GM18868 (cell line): ENCODE measurements around the gene NTRK2.

ENCODE experiments used
- ATAC-seq: cut with Tn5 transposase; IDR thresholded peaks from one replicate; pipeline ENCODE4 v1.9.1; 2021; ENCODE audit warnings: mild to moderate bottlenecking, moderate library complexity; ENCODE audit not compliant: unreplicated experiment

Gene NTRK2

DNA sequence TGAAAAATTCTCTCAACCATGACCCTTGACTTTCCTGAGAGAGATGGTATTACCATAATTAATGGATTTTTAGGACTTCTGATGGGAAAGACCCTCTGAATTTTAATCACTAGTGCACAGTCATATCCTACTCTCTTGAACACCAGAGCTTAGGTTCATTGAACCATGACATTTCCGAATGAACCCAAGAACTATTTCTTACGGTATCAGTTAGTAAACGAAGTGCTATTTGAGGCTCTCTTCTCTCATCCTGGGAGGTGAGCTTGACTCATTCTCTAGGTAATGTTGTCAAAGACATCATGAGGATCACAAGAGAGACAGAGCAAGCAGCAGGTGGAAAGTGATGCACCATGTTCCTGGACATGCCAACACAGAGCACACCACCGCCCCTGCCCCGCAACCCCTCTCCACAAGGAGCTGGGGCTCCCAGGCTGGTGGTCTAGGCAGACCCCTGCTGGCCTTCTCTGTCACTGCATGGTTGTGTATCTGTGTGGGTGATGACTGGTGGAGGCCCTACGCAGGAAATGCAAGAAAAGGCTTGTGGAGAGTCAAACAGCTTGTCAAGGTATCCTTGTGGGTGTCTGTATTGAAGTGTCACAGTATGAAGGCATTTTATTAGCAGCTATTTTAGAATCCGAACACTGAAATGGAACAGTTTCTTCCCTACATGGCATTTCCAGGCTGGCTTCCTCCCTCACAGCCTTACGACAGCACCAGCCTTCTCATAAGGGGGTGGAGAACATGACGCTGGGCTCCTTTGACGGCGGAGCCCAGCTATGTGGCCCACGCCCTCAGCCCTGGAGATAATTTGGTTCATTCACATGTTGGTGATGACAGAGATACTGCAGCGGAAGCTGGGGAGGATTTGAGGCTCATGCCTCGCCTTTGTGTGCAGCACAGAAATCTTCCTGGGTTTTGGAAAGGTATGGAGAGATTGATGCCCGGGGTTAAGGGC, 297.6 kb downstream of the NTRK2 start:
- peak; percentile 63 for ATAC-seq

DNA sequence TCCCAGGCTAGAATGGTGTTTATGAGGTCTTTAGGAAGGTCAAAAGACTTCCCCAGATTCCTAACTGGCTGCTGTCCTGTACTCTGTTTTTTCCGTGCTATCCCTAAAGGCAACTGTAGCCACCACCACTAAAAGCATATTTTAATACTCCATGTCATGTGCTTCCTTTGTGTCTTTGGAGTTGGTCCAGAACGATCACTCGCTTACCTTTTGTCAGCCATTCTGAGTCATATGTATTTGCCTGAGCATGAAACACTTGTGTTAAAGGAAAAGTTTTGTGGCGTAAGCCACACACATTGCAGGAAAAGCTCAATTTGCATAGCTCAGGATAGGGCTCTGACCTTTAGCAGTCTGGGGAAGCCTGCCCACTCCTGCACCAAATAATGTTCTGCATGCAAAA, 299.6 kb downstream of the NTRK2 start:
- no peak for ATAC-seq

DNA sequence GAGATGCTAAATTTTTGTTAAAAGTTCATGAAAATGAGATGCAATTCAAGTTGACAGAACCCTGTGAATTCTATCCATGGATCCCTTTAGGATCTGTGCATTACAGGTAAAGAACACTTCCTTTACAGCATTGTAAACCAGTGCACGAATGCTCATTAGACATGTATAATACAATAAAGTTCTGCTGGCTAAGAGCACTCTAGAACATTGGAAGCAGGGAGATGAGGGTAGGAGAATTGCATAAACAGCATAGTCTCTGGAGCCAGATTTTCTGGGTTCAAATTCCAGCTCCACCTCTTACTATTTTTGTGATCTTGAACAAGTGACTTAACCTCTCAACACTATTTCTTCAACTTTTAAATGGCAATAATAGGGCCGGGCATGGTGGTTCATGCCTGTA, 300.2 kb downstream of the NTRK2 start:
- ATAC-seq: no peak

DNA sequence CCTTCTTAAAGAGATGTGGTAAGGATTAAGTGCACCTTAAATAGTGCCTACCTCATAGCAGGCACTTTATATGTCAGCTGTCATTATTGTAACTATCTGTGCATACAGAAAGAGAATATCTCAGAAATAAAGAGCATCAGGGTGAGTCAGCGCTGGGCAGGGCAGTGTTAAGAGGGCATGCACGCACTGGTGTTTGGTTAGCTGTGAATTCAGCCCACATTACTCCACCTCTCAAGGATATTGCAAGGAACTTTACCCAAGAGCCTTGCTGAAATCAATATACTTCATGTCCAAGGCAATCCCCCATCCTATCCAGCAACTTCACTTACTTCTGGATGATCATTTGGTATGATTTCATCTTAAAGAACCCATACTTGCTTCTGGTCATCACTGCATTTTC, 300.9 kb downstream of the NTRK2 start:
- no peak for ATAC-seq

DNA sequence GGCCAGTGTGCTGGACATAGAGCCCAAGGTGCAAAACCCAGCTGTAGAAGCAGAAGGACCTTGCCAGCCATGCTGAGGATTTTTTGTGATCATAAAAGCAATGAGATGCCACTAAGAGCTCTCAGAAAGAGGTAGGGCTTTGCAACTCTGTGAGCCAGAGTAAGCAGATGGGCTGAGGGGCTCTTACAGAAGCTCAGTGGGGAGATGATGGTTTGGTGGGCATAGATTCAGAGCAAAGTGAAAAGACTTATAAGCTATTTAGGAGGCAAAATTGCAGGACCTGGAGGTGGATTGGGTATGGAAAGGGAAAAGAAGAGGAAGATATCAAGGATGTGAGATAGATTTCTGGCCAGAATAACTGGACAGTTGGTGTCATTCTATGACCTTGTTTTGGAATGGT, 302.0 kb downstream of the NTRK2 start:
- ATAC-seq: no peak

DNA sequence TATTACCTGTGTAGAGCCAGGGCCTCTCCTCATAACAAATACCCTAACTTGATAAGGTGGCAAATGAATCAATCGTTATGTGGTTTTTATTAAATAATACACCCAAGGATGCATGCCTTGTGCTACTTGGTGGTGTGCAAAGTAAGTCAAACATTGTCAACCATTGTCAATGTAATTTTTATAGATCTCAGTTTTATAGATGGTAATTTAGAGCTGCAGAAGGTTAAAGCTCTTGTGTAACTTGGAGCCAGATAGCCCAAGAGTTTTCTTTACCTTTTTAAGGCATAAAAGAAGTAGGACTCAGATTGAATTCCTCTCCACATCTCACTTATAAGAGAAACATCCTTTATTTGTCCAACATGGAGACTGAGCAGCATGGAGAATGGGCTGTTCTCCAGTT, 304.7 kb downstream of the NTRK2 start:
- no peak for ATAC-seq

DNA sequence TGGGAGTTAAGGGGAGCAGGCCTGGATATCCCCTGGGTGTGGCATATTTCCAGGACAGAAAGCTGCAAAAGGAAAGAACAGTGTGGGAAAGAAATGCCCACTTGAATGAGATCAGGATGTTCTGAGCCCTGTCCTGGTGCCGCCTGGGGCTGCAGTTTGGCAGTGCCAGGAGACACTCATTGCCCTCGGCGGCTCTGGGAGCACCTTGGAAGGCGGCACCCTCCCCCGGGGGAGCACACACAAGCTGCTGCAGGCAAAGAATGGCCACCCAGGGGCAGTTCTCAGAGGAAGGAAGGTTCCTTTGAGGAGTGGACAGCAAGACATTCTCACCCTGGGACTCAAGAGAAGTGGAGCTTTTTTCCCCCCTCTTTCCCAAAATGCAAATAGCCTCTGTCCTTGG, 305.3 kb downstream of the NTRK2 start:
- no peak for ATAC-seq

DNA sequence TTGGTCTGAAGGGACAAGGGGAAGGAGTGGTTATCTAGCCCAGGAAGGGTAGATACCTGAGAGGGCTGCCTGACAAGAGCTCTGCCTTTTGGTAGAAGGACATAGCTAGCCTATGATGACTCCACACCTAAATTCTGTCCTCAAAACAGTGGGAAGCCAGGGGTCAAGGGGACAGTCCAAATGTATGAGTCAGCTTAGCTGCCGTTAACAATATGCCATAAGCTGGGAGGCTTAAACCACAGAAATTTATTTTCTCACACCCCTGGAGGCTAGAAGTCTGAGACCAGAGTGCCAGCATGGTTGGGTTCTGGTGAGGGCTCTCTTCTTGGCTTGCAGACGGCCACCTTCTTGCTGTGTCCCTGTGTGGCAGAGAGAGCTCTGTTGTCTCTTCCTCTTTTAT, 306.4 kb downstream of the NTRK2 start:
- no peak for ATAC-seq

DNA sequence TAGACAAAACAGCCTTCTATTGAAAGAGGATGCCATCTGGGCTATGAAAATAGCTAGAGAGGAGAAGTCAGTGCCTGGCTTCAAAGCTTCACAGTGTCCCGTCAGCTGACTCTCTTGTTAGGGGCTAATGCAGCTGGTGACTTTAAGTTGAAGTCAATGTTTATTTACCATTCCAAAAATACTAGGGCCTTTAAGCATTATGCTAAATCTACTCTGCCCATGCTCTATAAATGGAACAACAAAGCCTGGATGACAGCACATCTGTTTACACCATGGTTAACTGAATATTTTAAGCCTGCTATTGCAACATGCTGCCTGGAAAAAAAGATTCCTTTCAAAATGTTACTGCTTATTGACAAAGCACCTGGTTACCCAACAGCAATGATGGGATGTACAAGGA, 309.1 kb downstream of the NTRK2 start:
- no peak for ATAC-seq

DNA sequence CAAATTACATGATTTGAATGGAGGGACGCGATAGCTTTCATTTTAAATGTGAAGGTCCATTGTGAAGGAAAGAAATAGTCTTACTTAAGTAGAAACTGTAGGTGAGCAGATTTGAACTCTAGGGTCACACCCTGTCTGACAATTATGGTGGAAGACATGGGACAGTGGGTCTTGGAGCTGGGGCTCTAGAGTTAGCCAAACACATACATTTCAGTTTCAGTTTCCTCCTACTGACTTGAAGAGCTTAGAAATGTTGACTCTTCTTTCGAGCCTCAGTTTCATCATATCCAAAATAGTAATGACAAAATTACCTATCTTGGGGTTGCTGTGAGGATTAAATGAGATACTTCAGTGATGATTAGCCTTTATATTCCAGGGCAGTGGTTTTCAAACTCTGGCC, 314.2 kb downstream of the NTRK2 start:
- ATAC-seq: no peak

DNA sequence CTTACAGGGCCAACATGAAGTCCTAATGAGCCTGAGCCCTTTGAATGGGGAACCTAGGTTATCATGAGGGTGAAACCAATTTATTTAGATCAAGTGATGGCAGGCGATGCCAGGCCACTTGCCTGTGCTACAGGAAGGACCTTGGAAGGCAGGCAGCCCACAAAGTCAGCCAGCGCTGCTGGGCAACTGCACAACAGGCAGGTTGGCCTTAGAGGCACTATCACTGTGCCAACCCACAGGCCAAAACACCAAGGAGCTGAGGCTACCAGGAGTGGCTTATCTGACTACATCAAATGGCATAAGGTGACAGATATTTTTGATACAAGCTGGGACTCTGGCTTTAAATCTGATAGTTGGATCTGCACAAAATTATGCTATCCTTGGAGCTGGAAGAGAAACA, 319.1 kb downstream of the NTRK2 start:
- no peak for ATAC-seq

DNA sequence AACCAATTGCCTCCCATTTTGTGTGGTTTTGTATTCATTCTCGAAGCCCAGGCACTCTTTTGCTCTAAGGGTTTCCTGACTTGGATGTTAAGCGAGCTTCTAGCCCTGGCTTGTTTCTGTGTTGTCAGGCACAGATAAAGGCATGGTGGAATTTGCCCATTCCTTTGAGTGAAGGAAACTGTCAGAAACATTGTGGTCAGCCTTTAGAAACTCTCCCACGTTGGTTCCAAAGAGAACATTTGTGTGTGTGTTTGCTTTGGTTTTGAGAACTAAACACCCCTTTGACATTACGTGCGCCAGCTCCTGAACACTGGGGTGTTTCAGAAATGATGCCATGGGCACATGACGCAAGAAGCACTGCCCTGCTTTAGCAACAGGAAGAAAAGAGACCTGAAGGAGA, 320.9 kb downstream of the NTRK2 start:
- ATAC-seq: no peak

DNA sequence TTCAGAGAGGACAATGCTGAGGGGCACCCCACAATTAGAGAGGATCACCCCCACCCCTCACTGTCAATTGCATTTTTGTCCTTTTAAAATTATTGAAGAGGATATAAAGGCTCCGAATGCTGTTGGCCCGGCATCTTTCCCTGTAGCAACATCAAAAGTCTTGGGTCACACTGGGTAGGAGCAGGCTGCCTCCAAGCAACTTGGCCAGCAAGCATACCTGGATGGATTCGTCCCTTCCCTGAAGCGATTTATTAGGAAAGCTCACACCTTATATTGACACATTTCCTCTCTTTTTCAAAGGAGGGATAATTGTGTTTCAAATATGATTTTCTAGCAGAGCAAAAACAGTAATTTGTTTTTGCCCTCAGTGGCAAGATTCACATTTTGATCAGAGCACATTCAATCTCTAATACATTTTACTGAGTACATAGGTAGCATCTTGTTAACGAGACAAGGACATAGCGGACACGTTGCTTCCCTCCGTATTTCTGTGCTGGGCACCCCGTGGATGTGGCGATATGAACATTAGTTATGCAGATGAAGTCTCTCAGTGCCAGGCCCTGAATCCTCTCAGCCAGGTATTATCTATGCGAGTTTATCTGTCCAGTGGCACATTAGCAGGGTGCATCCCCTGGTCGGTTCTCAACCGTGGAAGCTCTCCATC, 321.5 kb downstream of the NTRK2 start:
- ATAC-seq: no peak

DNA sequence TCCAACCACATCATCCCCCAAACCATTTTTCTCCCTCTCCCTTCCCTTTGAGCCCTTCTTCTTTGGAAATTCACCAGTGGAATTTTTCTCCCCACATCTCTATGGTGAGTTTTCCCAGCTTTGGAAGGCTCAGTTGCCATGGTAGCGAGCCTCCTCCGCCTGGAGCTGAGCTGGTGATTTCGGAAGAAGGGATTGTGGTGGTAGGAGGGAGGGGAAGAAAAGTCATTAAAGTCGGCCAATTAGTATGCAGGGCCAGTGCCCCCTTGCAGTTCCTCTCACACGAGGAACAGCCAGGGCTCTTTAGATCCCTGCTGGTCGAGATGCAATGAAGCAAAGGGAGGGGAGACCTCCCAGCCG, 322.0 kb downstream of the NTRK2 start:
- ATAC-seq: no peak

DNA sequence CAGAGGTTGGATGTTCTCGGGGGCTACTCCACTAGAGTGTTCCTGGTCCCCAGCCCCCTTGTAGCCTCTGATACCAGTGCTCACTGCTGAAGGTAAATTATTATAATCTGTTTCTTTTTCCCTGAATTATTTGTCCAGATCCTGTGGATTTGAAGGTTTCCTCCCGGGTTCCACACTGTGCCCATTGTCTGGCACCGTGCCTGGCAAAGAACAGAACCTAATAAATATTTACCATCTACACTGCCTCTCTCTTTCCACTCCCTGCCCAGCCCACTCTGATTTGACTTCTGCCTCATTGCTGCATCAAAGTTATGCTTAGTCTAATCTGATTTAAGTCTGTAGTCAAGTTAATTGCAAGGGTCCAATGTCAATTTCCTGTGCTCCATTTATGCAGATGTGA, 322.9 kb downstream of the NTRK2 start:
- ATAC-seq: no peak

DNA sequence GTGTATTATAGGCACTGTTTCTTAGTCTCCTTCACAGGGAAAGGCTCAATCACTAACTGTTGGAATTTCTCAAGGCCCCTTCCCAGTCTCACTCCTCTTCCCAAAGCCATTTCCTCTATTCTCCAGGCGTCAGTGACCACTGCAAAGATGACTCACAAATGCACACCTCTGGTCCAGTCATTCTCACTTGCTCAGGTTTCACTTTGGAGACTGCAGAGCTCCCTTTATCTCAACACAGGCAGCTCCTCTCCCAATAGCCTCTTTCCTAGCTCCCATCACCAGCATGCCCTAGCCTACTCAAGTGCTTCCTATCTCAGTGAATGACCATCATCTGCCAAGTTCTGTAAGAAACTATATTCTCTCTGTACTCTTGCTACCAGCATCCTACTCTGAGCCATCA, 323.6 kb downstream of the NTRK2 start:
- ATAC-seq: no peak

DNA sequence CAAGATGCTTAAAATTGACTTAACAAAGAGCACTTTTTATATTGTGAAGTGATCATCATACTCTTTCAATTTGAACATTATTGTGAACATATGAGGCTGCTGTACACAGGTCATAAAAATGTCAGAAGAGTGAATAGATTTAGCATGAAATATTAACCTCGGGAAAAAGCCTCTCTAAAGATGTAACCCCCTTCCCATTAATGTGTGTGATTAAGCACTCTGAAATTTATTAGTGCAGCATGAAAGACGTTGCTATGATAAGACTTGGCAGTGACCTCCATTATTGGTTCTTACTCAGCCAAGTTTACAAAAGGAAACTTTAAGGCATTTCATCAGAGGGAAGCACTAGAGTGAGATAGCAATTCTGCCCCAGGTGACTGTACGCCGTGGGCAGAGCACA, 326.5 kb downstream of the NTRK2 start:
- no peak for ATAC-seq

DNA sequence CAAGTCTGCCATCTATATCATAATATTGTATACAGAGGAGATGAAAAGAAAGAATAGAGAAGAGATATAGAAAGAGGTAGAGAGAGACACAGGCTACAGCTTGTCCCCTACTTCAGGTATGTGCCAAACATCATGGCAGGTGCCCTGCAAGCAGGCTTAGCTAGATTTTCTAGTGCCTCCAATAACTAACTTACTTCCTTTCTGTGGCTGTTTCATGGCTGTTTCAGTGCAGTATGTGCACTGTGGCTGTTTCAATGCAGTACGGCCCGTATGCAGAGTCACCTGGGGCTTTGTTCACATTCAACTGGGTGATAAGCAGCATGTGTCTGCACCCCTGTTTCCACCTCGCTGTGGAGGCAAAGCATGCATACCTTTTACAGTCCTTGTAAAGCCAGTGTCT, 327.2 kb downstream of the NTRK2 start:
- no peak for ATAC-seq

DNA sequence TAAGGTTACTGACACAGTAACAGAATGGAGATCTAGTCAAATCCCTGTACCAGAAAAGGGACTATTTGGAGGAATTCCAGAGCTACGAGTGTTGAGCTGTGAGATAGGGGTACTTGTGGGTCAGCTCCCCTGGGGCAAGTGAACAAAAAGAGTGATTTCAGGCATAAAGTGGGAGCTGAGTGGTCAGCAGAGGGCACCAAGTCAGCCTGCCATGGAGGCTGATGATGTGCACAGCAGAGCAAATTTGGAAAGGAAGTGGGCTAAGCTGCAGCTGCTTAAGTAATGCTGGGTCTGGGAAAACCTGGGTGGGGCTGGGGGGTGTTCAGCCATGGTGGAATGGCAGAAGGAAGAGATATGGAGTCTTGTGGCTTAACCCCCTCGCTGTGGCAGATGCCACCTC, 327.9 kb downstream of the NTRK2 start:
- no peak for ATAC-seq

DNA sequence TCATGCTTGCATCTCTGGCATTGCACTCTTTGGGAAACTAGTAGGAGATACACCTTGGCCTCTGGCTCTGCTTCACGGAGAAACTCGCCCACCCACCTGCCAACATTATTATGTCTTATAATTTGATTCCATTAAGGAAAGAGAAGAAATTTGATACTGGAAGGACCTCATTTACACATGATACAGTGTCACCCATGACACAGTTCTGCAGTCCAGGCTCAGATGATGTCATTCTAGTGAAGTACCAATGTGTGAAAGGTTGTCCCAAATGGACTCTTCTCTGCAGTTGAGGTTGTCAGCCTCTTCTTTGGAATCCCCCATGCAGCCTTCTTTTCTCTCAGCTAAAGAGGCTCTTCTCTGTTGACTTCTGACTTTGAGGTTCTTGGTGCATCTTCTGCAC, 329.1 kb downstream of the NTRK2 start:
- ATAC-seq: no peak

DNA sequence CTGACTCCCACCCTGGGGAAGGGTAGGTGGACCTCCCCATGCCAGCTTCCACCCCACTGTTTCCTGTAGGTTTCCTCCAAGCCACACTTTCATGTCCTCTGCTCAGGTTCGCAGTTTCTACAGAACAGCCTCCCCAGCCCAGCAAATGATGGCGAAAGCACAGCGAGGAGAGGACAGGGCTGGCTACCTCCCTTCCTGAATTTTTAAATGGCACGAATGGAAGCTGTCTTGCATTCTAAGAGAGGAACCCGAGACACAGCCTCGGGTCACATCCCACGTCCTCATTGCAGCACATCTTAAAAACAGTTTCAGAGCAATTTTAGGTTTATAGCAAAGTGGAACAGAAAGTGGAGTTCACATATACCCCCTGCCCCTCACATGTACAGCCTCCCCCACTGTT, 330.3 kb downstream of the NTRK2 start:
- ATAC-seq: no peak

DNA sequence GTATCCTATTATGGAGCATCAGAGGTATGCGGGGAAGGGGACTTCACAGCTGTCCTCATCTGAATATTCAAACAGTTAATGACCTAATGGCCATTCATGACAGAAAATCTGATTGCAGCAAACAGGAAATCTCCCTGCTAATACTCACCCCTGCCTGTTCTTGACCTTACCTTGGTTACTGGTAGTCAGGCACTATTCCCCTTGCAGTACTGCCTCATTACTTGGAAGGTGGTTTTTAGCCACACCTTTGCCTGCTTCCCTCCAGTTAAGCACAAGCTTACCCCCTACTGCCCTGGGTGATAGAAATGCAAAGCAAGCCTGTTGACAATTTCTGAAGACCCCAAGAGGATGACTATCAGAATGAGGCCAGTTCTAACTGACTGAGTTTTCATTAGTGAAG, 332.4 kb downstream of the NTRK2 start:
- no peak for ATAC-seq
